Glutamatergic neuron (in vitro differentiated cells): ENCODE measurements around the gene TRPM3. TPM values are rescaled to one million over a fixed set of nuclear protein-coding genes. Genes with fewer than 3 reads are reported as not detected.

ENCODE experiments used
- DNase-seq: peaks from one replicate; pipeline ENCODE4 v3.0.0; 2022
- H3K27ac Mint-ChIP-seq: one replicate; pipeline ENCODE4 v1.8.0; 2020; ENCODE audit warnings: mild to moderate bottlenecking, mixed read lengths, inconsistent platforms; ENCODE audit not compliant: unreplicated experiment
- H3K27me3 Mint-ChIP-seq: one replicate; pipeline ENCODE4 v1.8.0; 2020; ENCODE audit warnings: mild to moderate bottlenecking, moderate library complexity, mixed read lengths, inconsistent platforms; ENCODE audit not compliant: unreplicated experiment
- H3K36me3 Mint-ChIP-seq: one replicate; pipeline ENCODE4 v1.8.0; 2020; ENCODE audit warnings: mild to moderate bottlenecking, mixed read lengths, inconsistent platforms; ENCODE audit not compliant: unreplicated experiment
- H3K4me1 Mint-ChIP-seq: one replicate; pipeline ENCODE4 v1.8.0; 2020; ENCODE audit warnings: mild to moderate bottlenecking, low read depth, mixed read lengths, inconsistent platforms; ENCODE audit not compliant: unreplicated experiment
- H3K4me3 Mint-ChIP-seq: one replicate; pipeline ENCODE4 v1.8.0; 2020; ENCODE audit warnings: mild to moderate bottlenecking, mixed read lengths, inconsistent platforms; ENCODE audit not compliant: unreplicated experiment
- H3K9me3 Mint-ChIP-seq: one replicate; pipeline ENCODE4 v1.8.0; 2020; ENCODE audit warnings: mild to moderate bottlenecking, moderate library complexity, mixed read lengths, inconsistent platforms; ENCODE audit not compliant: unreplicated experiment
- total RNA-seq: library from RNA; stranded (reverse); fragmentation: NEBNext Ultra II Directional; extraction: Animal tissue kit (Norgen Biotek cat#: 25700); gene quantifications from one replicate; pipeline ENCODE4 v1.2.1, GENCODE V29; 2021; ENCODE audit not compliant: unreplicated experiment
- TF ChIP-seq, protein P1 (sequence below): fragments of 200-600 bp; sonication (generic); IDR thresholded peaks from one replicate; pipeline ENCODE4 v1.5.0; 2021; ENCODE audit not compliant: partially characterized antibody, unreplicated experiment

TRPM3 gene
- total RNA-seq, 1 donor from 2014 or later, result 3.3 TPM

DNA sequence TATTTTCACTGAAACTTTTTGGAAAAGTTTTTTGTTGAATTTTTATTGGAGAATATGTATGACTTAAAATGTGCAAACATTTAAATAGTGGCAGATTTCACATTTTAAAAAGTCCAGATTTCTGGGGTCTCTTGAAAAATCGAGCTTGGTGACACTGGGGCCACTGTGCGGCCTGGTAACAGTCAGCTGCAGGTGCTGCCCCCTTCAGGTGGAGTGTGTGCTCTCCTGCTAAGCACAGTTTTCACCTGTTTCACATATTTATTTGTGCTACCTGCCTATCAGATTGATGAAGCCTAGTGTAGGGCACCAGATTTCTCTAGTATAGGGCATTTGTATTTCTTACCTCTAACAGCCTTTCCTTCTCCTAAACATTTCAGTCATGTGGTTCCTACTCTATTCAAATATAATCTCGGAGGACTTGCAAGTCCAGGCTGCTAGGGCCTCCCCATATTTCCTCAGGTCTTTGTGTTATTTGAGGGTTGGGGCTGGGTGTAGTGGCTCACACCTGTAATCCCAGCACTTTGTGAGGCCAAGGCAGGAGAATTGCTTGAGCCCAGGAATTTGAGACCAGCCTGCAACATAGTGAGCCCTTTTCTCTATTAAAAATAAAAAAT is 611.2 kb downstream of the TRPM3 start:
- TF ChIP-seq, protein P1, sequence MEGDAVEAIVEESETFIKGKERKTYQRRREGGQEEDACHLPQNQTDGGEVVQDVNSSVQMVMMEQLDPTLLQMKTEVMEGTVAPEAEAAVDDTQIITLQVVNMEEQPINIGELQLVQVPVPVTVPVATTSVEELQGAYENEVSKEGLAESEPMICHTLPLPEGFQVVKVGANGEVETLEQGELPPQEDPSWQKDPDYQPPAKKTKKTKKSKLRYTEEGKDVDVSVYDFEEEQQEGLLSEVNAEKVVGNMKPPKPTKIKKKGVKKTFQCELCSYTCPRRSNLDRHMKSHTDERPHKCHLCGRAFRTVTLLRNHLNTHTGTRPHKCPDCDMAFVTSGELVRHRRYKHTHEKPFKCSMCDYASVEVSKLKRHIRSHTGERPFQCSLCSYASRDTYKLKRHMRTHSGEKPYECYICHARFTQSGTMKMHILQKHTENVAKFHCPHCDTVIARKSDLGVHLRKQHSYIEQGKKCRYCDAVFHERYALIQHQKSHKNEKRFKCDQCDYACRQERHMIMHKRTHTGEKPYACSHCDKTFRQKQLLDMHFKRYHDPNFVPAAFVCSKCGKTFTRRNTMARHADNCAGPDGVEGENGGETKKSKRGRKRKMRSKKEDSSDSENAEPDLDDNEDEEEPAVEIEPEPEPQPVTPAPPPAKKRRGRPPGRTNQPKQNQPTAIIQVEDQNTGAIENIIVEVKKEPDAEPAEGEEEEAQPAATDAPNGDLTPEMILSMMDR, result peak; percentile 48
- H3K9me3 Mint-ChIP-seq, result no peaks in the 10 kb centered on the region
- H3K36me3 Mint-ChIP-seq, result no peaks in the 10 kb centered on the region
- DNase-seq, result peak; percentile 36
- no peaks in the 10 kb centered on the region for H3K4me1 Mint-ChIP-seq
- H3K4me3 Mint-ChIP-seq, result no peak overlapping the region
- no peak overlapping the region for H3K27ac Mint-ChIP-seq
- H3K27me3 Mint-ChIP-seq, result no peaks in the 10 kb centered on the region

DNA sequence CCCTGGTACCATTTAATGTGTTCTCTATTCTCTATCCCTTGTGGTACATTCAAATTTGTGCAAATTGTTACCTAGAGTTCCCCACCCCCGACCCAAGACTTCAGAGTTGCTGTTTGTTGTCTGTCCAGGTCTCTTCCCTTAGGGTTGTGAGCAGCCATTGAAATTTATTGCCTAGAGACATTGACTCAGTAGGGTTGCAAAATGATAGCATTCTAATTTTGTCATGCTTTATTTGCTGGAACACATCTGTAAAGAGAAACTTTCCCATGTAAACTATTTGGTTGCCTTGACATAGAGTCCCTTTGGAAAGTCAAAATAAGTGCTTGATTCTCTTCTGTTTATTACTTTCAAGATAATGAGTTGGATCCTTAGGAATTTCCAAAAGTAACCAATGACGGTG is 615.3 kb downstream of the TRPM3 start:
- DNase-seq, result no peak
- H3K27me3 Mint-ChIP-seq, result no peaks in the 10 kb centered on the region

DNA sequence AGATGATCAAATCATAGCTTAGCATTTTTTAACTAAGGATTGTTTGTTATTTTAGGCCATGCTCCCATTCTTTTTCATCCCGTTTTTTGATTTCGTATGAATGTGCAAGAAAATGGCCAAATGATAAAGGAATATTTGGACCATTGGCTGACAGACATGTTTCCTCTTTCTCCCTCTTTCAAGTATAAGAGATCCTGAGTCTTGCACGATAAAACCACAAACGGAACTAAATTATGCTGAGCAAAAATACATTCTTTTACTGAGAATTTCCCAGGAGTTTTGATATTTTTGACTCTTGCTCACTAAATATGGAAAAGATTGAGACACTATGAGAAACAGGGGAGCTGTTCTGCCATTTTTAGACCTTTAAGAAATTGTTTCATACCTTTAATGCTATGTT is 616.6 kb downstream of the TRPM3 start:
- DNase-seq, result no peak
- Mint-ChIP-seq H3K4me1 (no peaks in the 10 kb centered on the region), H3K36me3 (no peaks in the 10 kb centered on the region), H3K9me3 (no peaks in the 10 kb centered on the region), H3K27me3 (no peaks in the 10 kb centered on the region), H3K27ac (no peak overlapping the region), H3K4me3 (no peak overlapping the region)
- TF ChIP-seq, protein P1, result no peak

More for the DNA sequence above, 615.3 kb downstream of the TRPM3 start:
- Mint-ChIP-seq H3K9me3 (no peaks in the 10 kb centered on the region), H3K4me3 (no peak overlapping the region), H3K36me3 (no peaks in the 10 kb centered on the region), H3K27ac (no peak overlapping the region), H3K4me1 (no peaks in the 10 kb centered on the region)
- TF ChIP-seq, protein P1, result no peak

DNA sequence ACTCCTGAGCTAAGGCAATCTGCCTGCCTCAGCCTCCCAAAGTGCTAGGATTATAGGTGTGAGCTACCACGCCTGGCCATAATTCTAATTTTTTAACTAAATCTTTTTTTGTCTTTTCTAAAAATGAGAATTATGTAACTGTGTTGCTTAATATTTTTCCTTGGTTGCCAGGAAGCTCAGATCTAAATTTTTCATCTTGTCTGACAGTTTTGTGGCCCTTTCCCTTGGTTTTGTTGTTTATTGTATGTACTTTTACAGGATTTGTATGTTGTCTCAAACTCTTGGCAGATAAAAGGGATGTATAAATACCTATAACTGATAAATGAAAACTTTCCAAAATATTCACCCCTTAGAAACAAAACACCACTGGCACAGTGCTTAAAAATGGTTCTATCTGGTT is 618.7 kb downstream of the TRPM3 start:
- Mint-ChIP-seq H3K9me3 (no peaks in the 10 kb centered on the region), H3K36me3 (no peaks in the 10 kb centered on the region), H3K27ac (no peak overlapping the region), H3K27me3 (no peaks in the 10 kb centered on the region), H3K4me1 (no peaks in the 10 kb centered on the region), H3K4me3 (no peak overlapping the region)
- TF ChIP-seq, protein P1, result no peak
- no peak for DNase-seq

DNA sequence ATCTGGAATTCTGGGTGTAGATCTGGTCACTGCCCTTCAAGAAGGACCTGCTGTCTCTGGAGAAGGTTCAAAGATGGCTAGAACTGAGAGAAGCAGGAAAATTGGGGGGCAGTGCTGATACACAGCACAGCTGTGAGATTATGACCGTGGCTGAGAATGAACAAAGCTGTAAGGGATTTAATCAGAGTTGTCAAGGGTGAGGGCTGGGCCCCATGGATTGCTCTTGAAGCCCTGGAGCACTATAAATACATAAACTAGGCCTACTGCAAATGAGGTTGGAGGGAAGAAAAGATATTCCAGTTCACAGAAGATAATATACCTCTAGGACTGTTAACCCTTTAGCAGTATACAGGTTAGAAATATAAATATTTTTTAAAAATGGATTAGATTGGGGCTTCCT is 620.6 kb downstream of the TRPM3 start:
- H3K36me3 Mint-ChIP-seq, result no peaks in the 10 kb centered on the region

More for the DNA sequence above, 620.6 kb downstream of the TRPM3 start:
- Mint-ChIP-seq H3K27ac (no peak overlapping the region), H3K9me3 (peaks cover 2% of the 10 kb centered on the region), H3K4me3 (no peak overlapping the region), H3K27me3 (no peaks in the 10 kb centered on the region), H3K4me1 (no peaks in the 10 kb centered on the region)
- no peak for DNase-seq
- TF ChIP-seq, protein P1, result no peak
